ENCODE measurements around the gene TMOD2. TPM values are rescaled to one million over a fixed set of nuclear protein-coding genes. Genes with fewer than 3 reads are reported as not detected.

The TMOD2 gene
- total and polyA plus RNA-seq, 12 donors: 1.4 to 13.2 (median 7.0) TPM

- H3K36me3 ChIP-seq (replicated peaks in 1 of 2): no peaks in the 10 kb centered on the region
- H3K4me1 ChIP-seq (replicated peaks in 1 of 2): peaks cover 0 to 8% of the 10 kb centered on the region in 2 donors
- H3K4me3 ChIP-seq: no peak overlapping the region
- H3K27me3 ChIP-seq: no peaks in the 10 kb centered on the region
- no peak for DNase-seq
- H3K27ac ChIP-seq: no peak overlapping the region
- TF ChIP-seq CTCF (IDR thresholded peaks at IDR 0.05) (no peak), POLR2A (IDR thresholded peaks at IDR 0.05) (no peak)
- 91 to 95% (median 94%) methylated on average over 1 of the region's 1 CpG for WGBS, 4 donors
- intact Hi-C loops (cut with DNase I): no loop called here
- H3K9me3 ChIP-seq (replicated peaks in 1 of 3): no peaks in the 10 kb centered on the region
Measured at GRCh38 chr15:51855612-51856011, 104.2 kb downstream of the TMOD2 start.

- Histone ChIP-seq H3K27me3 (no peaks in the 10 kb centered on the region), H3K4me1 (replicated peaks in 1 of 2) (peaks cover 0 to 8% of the 10 kb centered on the region in 2 donors), H3K9me3 (replicated peaks in 1 of 3) (no peaks in the 10 kb centered on the region), H3K27ac (no peak overlapping the region), H3K36me3 (replicated peaks in 1 of 2) (no peaks in the 10 kb centered on the region), H3K4me3 (no peak overlapping the region)
- 78 to 86% (median 82%) methylated on average over 5 of the region's 5 CpGs for WGBS, 4 donors
- no peak for DNase-seq
- no peak for TF ChIP-seq CTCF (IDR thresholded peaks at IDR 0.05)
- no peak for TF ChIP-seq POLR2A (IDR thresholded peaks at IDR 0.05)
- intact Hi-C loops (cut with DNase I): no loop called here
Measured at GRCh38 chr15:51856714-51857380, 105.5 kb downstream of the TMOD2 start.

- H3K27ac ChIP-seq: no peak overlapping the region
Measured at GRCh38 chr15:51861557-51862359, 110.4 kb downstream of the TMOD2 start.

More at GRCh38 chr15:51861557-51862359, 110.4 kb downstream of the TMOD2 start:
- H3K9me3 ChIP-seq (replicated peaks in 1 of 3): no peaks in the 10 kb centered on the region
- intact Hi-C loops (cut with DNase I): no loop called here
- TF ChIP-seq CTCF (IDR thresholded peaks at IDR 0.05): no peak
- no peak for TF ChIP-seq POLR2A (IDR thresholded peaks at IDR 0.05)
- WGBS, 4 donors: 90 to 95% (median 93%) methylated on average over 10 of the region's 10 CpGs
- DNase-seq: no peak
- no peaks in the 10 kb centered on the region for H3K27me3 ChIP-seq
- H3K4me1 ChIP-seq (replicated peaks in 1 of 2): no peaks in the 10 kb centered on the region
- peaks cover 0 to 13% of the 10 kb centered on the region in 2 donors for H3K36me3 ChIP-seq (replicated peaks in 1 of 2)
- H3K4me3 ChIP-seq: no peak overlapping the region
